HG02571 (cell line): ENCODE results near the gene SLC22A4.

Source experiments
- ATAC-seq: cut with Tn5 transposase; IDR thresholded peaks from one replicate; pipeline ENCODE4 v1.9.1; 2021; ENCODE audit warnings: mild to moderate bottlenecking, moderate library complexity; ENCODE audit not compliant: unreplicated experiment

SLC22A4 gene

GRCh38 chr5:132297211-132297940, 3.2 kb downstream of the SLC22A4 start:
- no peak for ATAC-seq

GRCh38 chr5:132298298-132299212, 4.4 kb downstream of the SLC22A4 start:
- no peak for ATAC-seq

GRCh38 chr5:132299917-132300316, 5.7 kb downstream of the SLC22A4 start:
- ATAC-seq, result no peak

GRCh38 chr5:132300577-132301343, 6.6 kb downstream of the SLC22A4 start:
- ATAC-seq, result no peak

- ATAC-seq, result no peak
Measured at GRCh38 chr5:132301344-132302271, 7.4 kb downstream of the SLC22A4 start.

GRCh38 chr5:132302413-132302812, 8.2 kb downstream of the SLC22A4 start:
- ATAC-seq, result no peak

- ATAC-seq, result no peak
Measured at GRCh38 chr5:132303589-132303988, 9.4 kb downstream of the SLC22A4 start.

- no peak for ATAC-seq
Measured at GRCh38 chr5:132305420-132305819, 11.2 kb downstream of the SLC22A4 start.

- no peak for ATAC-seq
Measured at GRCh38 chr5:132308701-132309100, 14.5 kb downstream of the SLC22A4 start.

GRCh38 chr5:132309679-132310078, 15.5 kb downstream of the SLC22A4 start:
- no peak for ATAC-seq

- no peak for ATAC-seq
Measured at GRCh38 chr5:132310141-132310834, 16.1 kb downstream of the SLC22A4 start.

GRCh38 chr5:132313366-132313765, 19.2 kb downstream of the SLC22A4 start:
- no peak for ATAC-seq

GRCh38 chr5:132313961-132314432, 19.8 kb downstream of the SLC22A4 start:
- ATAC-seq, result no peak

GRCh38 chr5:132315529-132316067, 21.4 kb downstream of the SLC22A4 start:
- no peak for ATAC-seq

GRCh38 chr5:132319975-132320374, 25.8 kb downstream of the SLC22A4 start:
- no peak for ATAC-seq

GRCh38 chr5:132321109-132321721, 27.0 kb downstream of the SLC22A4 start:
- no peak for ATAC-seq

GRCh38 chr5:132322266-132322665, 28.1 kb downstream of the SLC22A4 start:
- ATAC-seq, result no peak

- ATAC-seq, result no peak
Measured at GRCh38 chr5:132323202-132323601, 29.0 kb downstream of the SLC22A4 start.

- no peak for ATAC-seq
Measured at GRCh38 chr5:132325691-132326090, 31.5 kb downstream of the SLC22A4 start.
